ENCODE measurements around the gene PDIA2.

GRCh38 chr16:333406-334094 lies 50.6 kb downstream of the PDIA2 start:
- TF ChIP-seq CTCF (IDR thresholded peaks at IDR 0.05; ENCODE audit: low read depth, low read length) (no peak), EZH2phosphoT487 (IDR thresholded peaks at IDR 0.05; ENCODE audit: low read depth) (no peak)
